ENCODE measurements around the gene GJC2. TPM values are rescaled to one million over a fixed set of nuclear protein-coding genes. Genes with fewer than 3 reads are reported as not detected.
A peak's percentile ranks its signal among the peaks of the same experiment; 100 is the strongest.

GJC2 gene
- total and polyA plus RNA-seq, 4 donors, result 0.10 to 0.79 (median 0.25) TPM; not detected in 1

- TF ChIP-seq ATF3 (IDR thresholded peaks at IDR 0.05) (no peak), HNF4G (IDR thresholded peaks at IDR 0.05) (no peak)
These were observed 47.5 kb upstream of the GJC2 start (continued) for GRCh38 chr1:228101994-228102790.

- WGBS, result under 1% methylated on average over 104 of the region's 104 CpGs
- no peaks in the 10 kb centered on the region for H3K27me3 ChIP-seq (ENCODE audit: control insufficient read depth in 4 of 4, insufficient read depth in 4 of 4, low read length in 3 of 4)
- H3K9ac ChIP-seq (ENCODE audit: low read depth in 1 of 2, low read length in 2 of 2), result peak within 1 kb of the TSS; percentile 48 to 55
- peaks cover 9 to 36% (median 29%) of the 10 kb centered on the region in 4 donors for H3K36me3 ChIP-seq (ENCODE audit: control insufficient read depth in 4 of 4, insufficient read depth in 3 of 4, low read depth in 1 of 4, low read length in 3 of 4)
- H3K9me3 ChIP-seq (ENCODE audit: control insufficient read depth in 4 of 4, low read length in 3 of 4), result no peaks in the 10 kb centered on the region
- peak within 1 kb of the TSS; percentile 82 to 89 for H3K27ac ChIP-seq (ENCODE audit: low read depth in 1 of 2, low read length in 2 of 2)
- TF ChIP-seq YY1 (IDR thresholded peaks at IDR 0.05), result peak; percentile 36
- peak in 1 of 2 donors; percentile 73 for TF ChIP-seq GABPA (IDR thresholded peaks at IDR 0.05 in 1 of 2, conservative IDR thresholded peaks at IDR 0.05 in 1 of 2)
- no peak for TF ChIP-seq FOXA2 (IDR thresholded peaks at IDR 0.05)
- no peak for TF ChIP-seq ATF3 (IDR thresholded peaks at IDR 0.05)
- TF ChIP-seq SP1 (IDR thresholded peaks at IDR 0.05), result no peak
- no peak for TF ChIP-seq HNF4A (conservative IDR thresholded peaks at IDR 0.05)
- DNase-seq (ENCODE audit: low spot score), result peak; percentile 91
- H3K4me1 ChIP-seq (ENCODE audit: control insufficient read depth in 4 of 4, insufficient read depth in 4 of 4, low read length in 3 of 4), result peaks cover 10 to 50% (median 29%) of the 10 kb centered on the region in 4 donors
- peak within 1 kb of the TSS; percentile 78 to 90 (median 82) for H3K4me3 ChIP-seq (ENCODE audit: low read depth in 1 of 3, low read length in 3 of 3)
These were observed 46.7 kb upstream of the GJC2 start, which contains the start of gene C1orf35 for GRCh38 chr1:228102791-228103620. Gene C1orf35, minus strand, starts transcription at chr1:228103325. Its CDS starts 98 bp downstream, at chr1:228103227.

- TF ChIP-seq JUND (IDR thresholded peaks at IDR 0.05) (no peak), HNF4A (conservative IDR thresholded peaks at IDR 0.05) (peak in 1 of 2 donors; percentile 13), RXRA (IDR thresholded peaks at IDR 0.05) (peak in 1 of 2 donors; percentile 34), SP1 (IDR thresholded peaks at IDR 0.05) (peak; percentile 23)
- DNase-seq (ENCODE audit: low spot score), result no peak
- H3K27ac ChIP-seq (ENCODE audit: low read depth in 1 of 2, low read length in 2 of 2), result peak overlapping the region; percentile 82 to 89
- H3K36me3 ChIP-seq (ENCODE audit: control insufficient read depth in 4 of 4, insufficient read depth in 3 of 4, low read depth in 1 of 4, low read length in 3 of 4), result peaks cover 4 to 19% (median 12%) of the 10 kb centered on the region in 4 donors
- H3K27me3 ChIP-seq (ENCODE audit: control insufficient read depth in 4 of 4, insufficient read depth in 4 of 4, low read length in 3 of 4), result no peaks in the 10 kb centered on the region
- H3K4me1 ChIP-seq (ENCODE audit: control insufficient read depth in 4 of 4, insufficient read depth in 4 of 4, low read length in 3 of 4), result peaks cover 10 to 57% (median 38%) of the 10 kb centered on the region in 4 donors
- H3K9ac ChIP-seq (ENCODE audit: low read depth in 1 of 2, low read length in 2 of 2), result no peak overlapping the region
- no peaks in the 10 kb centered on the region for H3K9me3 ChIP-seq (ENCODE audit: control insufficient read depth in 4 of 4, low read length in 3 of 4)
- no peak overlapping the region for H3K4me3 ChIP-seq (ENCODE audit: low read depth in 1 of 3, low read length in 3 of 3)
- 56% methylated on average over 7 of the region's 7 CpGs for WGBS
These were observed 45.0 kb upstream of the GJC2 start for GRCh38 chr1:228104526-228105269.

GRCh38 chr1:228105270-228105995 lies 44.3 kb upstream of the GJC2 start:
- 89% methylated on average over 9 of the region's 9 CpGs for WGBS
- Histone ChIP-seq H3K27ac (ENCODE audit: low read depth in 1 of 2, low read length in 2 of 2) (peak overlapping the region in 1 of 2 donors; percentile 58), H3K9me3 (ENCODE audit: control insufficient read depth in 4 of 4, low read length in 3 of 4) (no peaks in the 10 kb centered on the region), H3K9ac (ENCODE audit: low read depth in 1 of 2, low read length in 2 of 2) (no peak overlapping the region), H3K4me1 (ENCODE audit: control insufficient read depth in 4 of 4, insufficient read depth in 4 of 4, low read length in 3 of 4) (peaks cover 12 to 63% (median 42%) of the 10 kb centered on the region in 4 donors), H3K27me3 (ENCODE audit: control insufficient read depth in 4 of 4, insufficient read depth in 4 of 4, low read length in 3 of 4) (no peaks in the 10 kb centered on the region), H3K36me3 (ENCODE audit: control insufficient read depth in 4 of 4, insufficient read depth in 3 of 4, low read depth in 1 of 4, low read length in 3 of 4) (peaks cover 0 to 16% (median 11%) of the 10 kb centered on the region in 4 donors), H3K4me3 (ENCODE audit: low read depth in 1 of 3, low read length in 3 of 3) (no peak overlapping the region)
- no peak for TF ChIP-seq ZBTB33 (IDR thresholded peaks at IDR 0.05)
- no peak for TF ChIP-seq HNF4A (conservative IDR thresholded peaks at IDR 0.05)
- TF ChIP-seq CTCF (IDR thresholded peaks at IDR 0.05; ENCODE audit: low read depth, low read length, missing input control), result no peak
- TF ChIP-seq SP1 (IDR thresholded peaks at IDR 0.05), result no peak
- no peak for TF ChIP-seq GABPA (IDR thresholded peaks at IDR 0.05 in 1 of 2, conservative IDR thresholded peaks at IDR 0.05 in 1 of 2)
- no peak for TF ChIP-seq TAF1 (conservative IDR thresholded peaks at IDR 0.05)
- no peak for TF ChIP-seq HNF4G (IDR thresholded peaks at IDR 0.05)
- TF ChIP-seq RAD21 (IDR thresholded peaks at IDR 0.05), result no peak
- no peak for TF ChIP-seq FOXA1 (IDR thresholded peaks at IDR 0.05)
- no peak for TF ChIP-seq NR2F2 (IDR thresholded peaks at IDR 0.05)
- TF ChIP-seq JUND (IDR thresholded peaks at IDR 0.05), result no peak
- no peak for DNase-seq (ENCODE audit: low spot score)
